Common myeloid progenitor, CD34-positive (primary cell): ENCODE results near the gene FSD1L.

Experiments used
- CTCF ChIA-PET: fragments of 350-600 bp; sonication (Branson Sonifier 250); formaldehyde crosslinking; loops from one replicate; lab custom pipeline; 2021; ENCODE audit warnings: antibody characterized with exemption; lab: Charles Lee
- POLR2A ChIA-PET: fragments of 350-600 bp; sonication (Branson Sonifier 250); formaldehyde crosslinking; loops from one replicate; lab custom pipeline; 2021; ENCODE audit warnings: antibody characterized with exemption; lab: Charles Lee
- DNase-seq, 3 donors: peaks; one replicate each; pipeline versions ENCODE4 v3.0.0 to v3.0.0-alpha.2; 2013
- H3K27ac ChIP-seq, 2 experiments: 1 replicate in 1 of 2; 2 replicates in 1 of 2; pipeline ENCODE4 v1.7.0; 2013; ENCODE audit warnings: inconsistent platforms in 2 of 2, low read length in 2 of 2, mild to moderate bottlenecking in 2 of 2, low read depth in 1 of 2, moderate library complexity in 1 of 2; ENCODE audit not compliant: severe bottlenecking in 2 of 2, insufficient read depth in 1 of 2, poor library complexity in 1 of 2
- H3K27me3 ChIP-seq, 5 experiments: replicated peaks in 2 of 5; 1 replicate in 3 of 5; 2 replicates in 2 of 5; pipeline versions ENCODE4 v1.6.1 to v1.7.0; 2013; ENCODE audit warnings: low read length in 4 of 5, mild to moderate bottlenecking in 2 of 5, moderate library complexity in 2 of 5, inconsistent platforms in 1 of 5; ENCODE audit not compliant: insufficient read depth in 5 of 5, control insufficient read depth in 4 of 5
- H3K36me3 ChIP-seq, 4 experiments: 1 replicate in 2 of 4; 2 replicates in 2 of 4; pipeline versions ENCODE4 v1.6.1 to v1.7.0; 2013; ENCODE audit warnings: low read length in 3 of 4, control low read depth in 1 of 4, mild to moderate bottlenecking in 1 of 4; ENCODE audit not compliant: control insufficient read depth in 4 of 4, insufficient read depth in 4 of 4
- H3K4me1 ChIP-seq, 4 experiments: 1 replicate in 3 of 4; 2 replicates in 1 of 4; pipeline versions ENCODE4 v1.6.1 to v1.7.1; 2013; ENCODE audit warnings: low read length in 3 of 4, mild to moderate bottlenecking in 3 of 4, control low read depth in 1 of 4, inconsistent platforms in 1 of 4, moderate library complexity in 1 of 4; ENCODE audit not compliant: control insufficient read depth in 4 of 4, insufficient read depth in 4 of 4; ENCODE audit errors: control extremely low read depth in 1 of 4
- H3K4me3 ChIP-seq, 7 experiments: 1 replicate in 4 of 7; 2 replicates in 3 of 7; pipeline versions ENCODE4 v1.5.1 to v1.7.0; 2013; ENCODE audit warnings: mild to moderate bottlenecking in 7 of 7, low read length in 6 of 7, moderate library complexity in 6 of 7, inconsistent platforms in 2 of 7, low read depth in 2 of 7, control low read depth in 1 of 7; ENCODE audit not compliant: insufficient read depth in 4 of 7, control insufficient read depth in 1 of 7; ENCODE audit errors: extremely low read depth in 1 of 7
- H3K9me3 ChIP-seq, 5 experiments: 1 replicate in 4 of 5; 2 replicates in 1 of 5; pipeline versions ENCODE4 v1.6.1 to v1.7.1; 2013; ENCODE audit warnings: low read length in 4 of 5, mild to moderate bottlenecking in 2 of 5, inconsistent platforms in 1 of 5, low read depth in 1 of 5, moderate library complexity in 1 of 5; ENCODE audit not compliant: control insufficient read depth in 4 of 5, insufficient read depth in 2 of 5; ENCODE audit errors: control extremely low read depth in 1 of 5
- WGBS: methylation state at CpG from one replicate; pipeline ENCODE4 v1.1.5; 2013; ENCODE audit not compliant: insufficient coverage; 5-methylcytosine and 5-hydroxymethylcytosine counted together

FSD1L gene

DNA sequence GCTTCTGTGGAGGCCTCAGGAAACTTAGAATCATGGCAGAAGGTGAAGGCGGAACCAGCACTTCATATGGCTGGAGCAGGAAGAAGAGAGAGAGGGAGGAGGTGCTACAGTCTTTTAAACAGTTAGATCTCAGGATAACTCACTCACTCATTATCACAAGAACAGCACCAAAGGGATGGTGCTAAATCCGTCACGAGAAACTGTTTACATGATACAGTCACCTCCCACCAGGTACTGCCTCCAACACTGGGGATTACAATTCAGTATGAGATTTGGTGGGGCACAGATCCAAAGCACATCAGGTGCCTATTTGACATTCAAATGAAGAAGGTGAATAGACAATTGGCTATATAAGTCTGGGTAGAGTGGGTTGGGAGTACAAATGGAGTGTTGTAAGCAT lies 145.3 kb downstream of the FSD1L start:
- CTCF ChIA-PET = no interaction called here
- Histone ChIP-seq H3K4me3 (no peak overlapping the region), H3K27ac (no peak overlapping the region), H3K4me1 (no peaks in the 10 kb centered on the region), H3K36me3 (peaks cover 10 to 43% (median 18%) of the 10 kb centered on the region in 4 experiments), H3K9me3 (peaks cover 0 to 14% (median 12%) of the 10 kb centered on the region in 5 experiments), H3K27me3 (no peaks in the 10 kb centered on the region)
- POLR2A ChIA-PET = no interaction called here
- DNase-seq = no peak
- WGBS = no CpG with 5 or more reads among the region's 3 CpGs
